HL-60/S4 (cell line): ENCODE data around the gene LRTM2.

Experiments used
- in situ Hi-C: fragments of 300-500 bp; cut with MboI; formaldehyde crosslinking; loops from 2 replicates; pipeline ENCODE4 v1.14.3; 2022; ENCODE audit warnings: low sequenced_read_pairs

The LRTM2 gene

GRCh38 chr12:1880153-1880845 is 59.9 kb downstream of the LRTM2 start:
- in situ Hi-C loops, result no loop called here

DNA sequence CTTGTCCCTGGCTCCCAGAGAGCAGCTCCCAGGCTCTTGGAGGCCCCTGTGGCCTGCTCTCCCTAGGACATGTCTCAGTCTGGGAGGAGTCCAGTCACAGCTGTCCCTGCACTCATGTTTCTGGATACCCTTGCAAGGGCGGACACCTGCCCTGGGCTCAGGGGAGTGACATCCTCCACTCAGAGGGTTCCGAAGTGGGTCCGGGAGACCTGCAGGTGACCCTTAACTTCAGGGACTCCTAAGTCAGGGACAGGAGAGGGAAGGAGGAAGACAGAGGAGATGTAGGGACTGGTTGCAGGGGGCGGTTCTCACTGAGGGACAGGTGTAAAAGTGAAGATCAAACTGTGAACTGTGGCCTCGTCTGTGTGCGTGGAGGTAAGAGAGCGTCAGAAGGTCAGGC is 60.5 kb downstream of the LRTM2 start:
- in situ Hi-C loops, result no loop called here

GRCh38 chr12:1881301-1881700 is 60.9 kb downstream of the LRTM2 start:
- in situ Hi-C loops, result no loop called here

DNA sequence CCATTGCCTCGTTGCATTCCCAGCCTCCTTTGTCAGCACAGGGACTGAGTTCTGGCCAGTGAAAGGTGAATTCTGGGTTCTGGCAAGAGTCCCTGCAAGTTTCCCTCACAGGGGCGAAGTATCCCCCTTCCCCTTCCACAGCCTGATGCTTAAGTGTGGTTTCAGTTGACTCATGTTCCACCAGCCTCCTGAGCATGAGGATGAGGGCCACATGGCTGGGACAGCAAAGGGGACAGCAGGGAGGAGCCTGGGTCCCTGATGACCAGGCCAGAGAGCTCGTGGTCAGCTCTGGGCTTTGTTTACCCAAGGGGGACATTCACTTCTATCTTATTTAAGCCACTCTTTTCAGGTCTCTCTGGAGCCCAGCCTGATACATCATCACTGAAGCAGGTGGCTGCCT is 61.6 kb downstream of the LRTM2 start:
- in situ Hi-C loops, result no loop called here

DNA sequence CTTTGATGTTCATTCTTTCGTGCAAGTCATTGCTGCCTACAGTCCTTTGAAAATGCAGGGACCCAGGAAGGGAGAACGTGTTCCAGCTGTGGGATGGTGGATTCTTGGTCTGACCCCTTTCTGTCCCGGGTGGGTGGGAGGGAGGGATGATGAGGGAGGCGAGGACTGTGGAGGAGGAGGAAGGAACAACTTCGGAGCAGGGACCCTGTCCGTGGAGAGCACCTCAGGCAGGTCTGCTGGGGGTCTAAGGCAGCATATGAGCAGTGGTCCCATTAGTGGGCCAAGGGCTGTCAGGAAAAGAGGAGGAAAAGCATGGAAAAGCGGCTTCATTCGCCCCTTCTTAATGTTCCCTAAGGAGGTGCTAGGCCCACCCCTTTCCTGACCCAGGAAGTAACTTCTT is 62.0 kb downstream of the LRTM2 start:
- in situ Hi-C loops, result no loop called here

DNA sequence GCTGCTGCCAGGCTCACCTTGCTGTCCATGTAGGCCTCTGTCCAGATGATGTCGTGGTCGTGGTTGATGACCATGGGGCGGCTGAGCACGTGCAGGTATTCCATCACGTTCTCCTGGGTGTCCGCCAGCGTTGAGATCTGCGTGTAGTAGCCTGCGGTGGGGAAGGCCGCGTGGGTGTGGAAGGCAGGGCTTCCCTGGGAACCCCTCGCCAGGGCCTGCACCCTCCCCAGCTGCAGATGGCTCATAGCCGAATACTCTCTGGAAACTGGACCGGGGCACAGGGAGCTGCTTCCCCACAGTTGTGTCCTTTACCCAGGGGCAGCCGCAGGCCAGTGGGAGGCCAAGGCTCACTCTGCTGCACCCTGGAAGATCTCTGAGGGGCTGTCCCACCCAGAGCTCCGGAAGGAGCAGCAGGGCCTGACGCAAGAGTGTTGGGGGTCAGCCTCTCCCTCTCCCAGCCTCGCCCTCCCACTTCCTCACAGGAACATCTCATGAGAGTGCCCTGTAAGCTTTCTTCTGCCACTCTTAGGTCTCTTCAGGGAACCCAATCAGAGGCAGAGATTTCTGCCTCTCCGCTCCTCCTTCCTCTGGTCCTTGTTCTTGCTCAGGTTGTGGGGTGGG is 62.6 kb downstream of the LRTM2 start:
- in situ Hi-C loops, result no loop called here

- in situ Hi-C loops, result no loop called here
Measured at GRCh38 chr12:1883513-1883912, 63.1 kb downstream of the LRTM2 start.

- in situ Hi-C loops, result no loop called here
Measured at GRCh38 chr12:1884651-1885050, 64.3 kb downstream of the LRTM2 start.

DNA sequence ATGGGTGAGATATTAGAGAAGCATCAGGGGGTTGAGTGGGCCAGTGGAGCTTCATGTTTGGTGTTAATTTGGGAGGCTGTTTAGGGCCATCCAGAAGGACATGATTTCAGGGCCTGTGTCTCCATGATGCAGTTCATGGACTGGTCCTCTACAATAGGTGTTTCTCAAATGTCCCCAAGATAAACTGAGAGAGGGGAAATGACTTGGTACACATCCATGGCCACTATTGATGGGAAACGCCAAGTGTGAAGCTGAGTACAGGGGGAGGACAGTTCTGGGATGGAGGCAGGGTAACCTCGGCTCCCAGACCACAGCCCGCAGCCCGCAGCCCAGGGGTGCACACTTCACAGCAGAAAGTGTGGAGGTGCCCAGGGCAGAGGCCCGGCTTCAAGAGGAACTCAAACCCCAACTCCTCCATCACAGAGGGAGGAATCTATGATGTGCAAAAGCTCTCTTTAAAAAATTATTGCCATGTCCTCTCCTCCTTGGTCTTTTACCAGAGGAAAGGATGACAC is 64.8 kb downstream of the LRTM2 start:
- in situ Hi-C loops, result no loop called here

GRCh38 chr12:1885599-1886245 is 65.4 kb downstream of the LRTM2 start:
- in situ Hi-C loops, result no loop called here
